CD4-positive, alpha-beta memory T cell (primary cell): ENCODE measurements around the gene NUDT8. TPM values are rescaled to one million over a fixed set of nuclear protein-coding genes. Genes with fewer than 3 reads are reported as not detected.

Experiments used
- CTCF ChIA-PET: fragments of 350-600 bp; sonication (Branson Sonifier 250); formaldehyde crosslinking; loops from one replicate; lab custom pipeline; 2021; ENCODE audit warnings: inconsistent platforms; ENCODE audit not compliant: partially characterized antibody; lab: Charles Lee
- POLR2A ChIA-PET: fragments of 350-600 bp; sonication (Branson Sonifier 250); formaldehyde crosslinking; loops from one replicate; lab custom pipeline; 2021; ENCODE audit not compliant: partially characterized antibody; lab: Charles Lee
- DNase-seq, 5 donors: peaks; one replicate each; pipeline versions ENCODE4 v3.0.0 to v3.0.0-alpha.2; 2020 to 2022; ENCODE audit warnings: mixed read lengths in 1 of 5
- H3K27ac ChIP-seq: one replicate; pipeline ENCODE4 v1.7.0; 2013; ENCODE audit warnings: low read depth, low read length
- H3K27me3 ChIP-seq: 2 replicates; pipeline ENCODE4 v1.7.0; 2013; ENCODE audit warnings: mild to moderate bottlenecking, low read length, moderate library complexity; ENCODE audit not compliant: insufficient read depth
- H3K36me3 ChIP-seq: 2 replicates; pipeline ENCODE4 v1.7.0; 2013; ENCODE audit warnings: mild to moderate bottlenecking, low read length, moderate library complexity; ENCODE audit not compliant: insufficient read depth
- H3K4me1 ChIP-seq: 2 replicates; pipeline ENCODE4 v1.7.0; 2013; ENCODE audit warnings: mild to moderate bottlenecking, low read length, moderate library complexity; ENCODE audit not compliant: insufficient read depth
- H3K4me3 ChIP-seq, 2 donors: one replicate each; pipeline ENCODE4 v1.7.0; 2013; ENCODE audit warnings: low read length in 2 of 2, mild to moderate bottlenecking in 1 of 2
- H3K9me3 ChIP-seq, 2 donors: one replicate each; pipeline ENCODE4 v1.7.0; 2013; ENCODE audit warnings: low read length in 2 of 2, control low read depth in 1 of 2; ENCODE audit not compliant: control insufficient read depth in 1 of 2
- H3K27ac Mint-ChIP-seq, 7 donors: one replicate each; pipeline ENCODE4 v1.8.0; 2020 to 2021; ENCODE audit warnings: mixed read lengths in 7 of 7, mild to moderate bottlenecking in 6 of 7, inconsistent platforms in 3 of 7, moderate library complexity in 3 of 7
- H3K27me3 Mint-ChIP-seq, 2 donors: one replicate each; pipeline ENCODE4 v1.8.0; 2020 to 2021; ENCODE audit warnings: mixed read lengths in 2 of 2
- H3K36me3 Mint-ChIP-seq, 2 donors: one replicate each; pipeline ENCODE4 v1.8.0; 2020 to 2021; ENCODE audit warnings: mixed read lengths in 2 of 2, inconsistent platforms in 1 of 2, mild to moderate bottlenecking in 1 of 2
- H3K4me1 Mint-ChIP-seq, 4 donors: one replicate each; pipeline ENCODE4 v1.8.0; 2020 to 2021; ENCODE audit warnings: mixed read lengths in 4 of 4, mild to moderate bottlenecking in 1 of 4
- H3K4me3 Mint-ChIP-seq, 8 donors: one replicate each; pipeline ENCODE4 v1.8.0; 2020 to 2021; ENCODE audit warnings: mixed read lengths in 8 of 8, mild to moderate bottlenecking in 7 of 8, moderate library complexity in 6 of 8, inconsistent platforms in 3 of 8
- H3K9me3 Mint-ChIP-seq, 8 donors: one replicate each; pipeline ENCODE4 v1.8.0; 2020 to 2021; ENCODE audit warnings: mixed read lengths in 8 of 8, mild to moderate bottlenecking in 5 of 8, inconsistent platforms in 3 of 8, moderate library complexity in 1 of 8
- intact Hi-C: fragments of 100-400 bp; cut with micrococcal nuclease; formaldehyde crosslinking; loops from one replicate; pipeline ENCODE4 v1.15.1; 2023
- polyA plus RNA-seq, 2 donors: library from polyadenylated mRNA; unstranded; fragments of 300-500 nt; fragmentation: Illumina TruSeq; gene quantifications; one replicate each; pipeline ENCODE4 v1.2.3, GENCODE V29; 2021
- total RNA-seq, 2 experiments: library from RNA; stranded (reverse); gene quantifications; one replicate each; pipeline ENCODE4 v1.2.3, GENCODE V29; 2021

The NUDT8 gene
- total and polyA plus RNA-seq, 4 experiments from 2014 or later = 2.0 to 4.5 (median 3.7) TPM

DNA sequence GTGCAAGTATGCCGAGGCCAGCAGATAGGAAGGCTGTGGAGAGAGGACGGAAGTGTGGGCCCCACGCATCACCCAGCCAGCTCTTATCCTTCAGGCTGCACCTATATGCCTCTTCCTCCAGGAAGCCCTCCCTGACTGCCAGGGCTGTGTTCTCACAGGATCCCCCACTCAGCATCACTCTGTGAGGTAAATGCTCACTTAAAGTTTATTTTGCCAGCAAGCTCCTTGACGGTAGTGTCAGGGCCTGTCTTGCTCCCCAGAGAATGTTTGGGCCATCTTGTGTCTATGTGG, 5.4 kb upstream of the NUDT8 start:
- no peak for DNase-seq
- intact Hi-C loops = no loop called here
- H3K36me3 Mint-ChIP-seq = no peaks in the 10 kb centered on the region
- no peak overlapping the region for H3K4me3 ChIP-seq
- H3K9me3 Mint-ChIP-seq = no peaks in the 10 kb centered on the region
- peaks cover 9% of the 10 kb centered on the region for H3K4me1 ChIP-seq
- no peaks in the 10 kb centered on the region for H3K9me3 ChIP-seq
- peak overlapping the region in 1 of 7 donors; percentile 68 for H3K27ac Mint-ChIP-seq
- CTCF ChIA-PET = interaction anchor here (0.6 to 2.0 kb wide), 8 partner anchors 8 to 52 kb away, joined by 3 to 6 read pairs (median 4); no protein-coding TSS in a partner anchor
- no peak overlapping the region for H3K4me3 Mint-ChIP-seq
- no peak overlapping the region for H3K27ac ChIP-seq
- no peaks in the 10 kb centered on the region for H3K36me3 ChIP-seq
- H3K27me3 Mint-ChIP-seq = no peaks in the 10 kb centered on the region
- POLR2A ChIA-PET = interaction anchor here (1.1 kb wide), 1 partner anchor 15 kb away, joined by 3 read pairs; the partner anchor contains the start of gene ACY3
- no peaks in the 10 kb centered on the region for H3K27me3 ChIP-seq
- H3K4me1 Mint-ChIP-seq = peaks cover 3 to 10% (median 6%) of the 10 kb centered on the region in 4 donors

DNA sequence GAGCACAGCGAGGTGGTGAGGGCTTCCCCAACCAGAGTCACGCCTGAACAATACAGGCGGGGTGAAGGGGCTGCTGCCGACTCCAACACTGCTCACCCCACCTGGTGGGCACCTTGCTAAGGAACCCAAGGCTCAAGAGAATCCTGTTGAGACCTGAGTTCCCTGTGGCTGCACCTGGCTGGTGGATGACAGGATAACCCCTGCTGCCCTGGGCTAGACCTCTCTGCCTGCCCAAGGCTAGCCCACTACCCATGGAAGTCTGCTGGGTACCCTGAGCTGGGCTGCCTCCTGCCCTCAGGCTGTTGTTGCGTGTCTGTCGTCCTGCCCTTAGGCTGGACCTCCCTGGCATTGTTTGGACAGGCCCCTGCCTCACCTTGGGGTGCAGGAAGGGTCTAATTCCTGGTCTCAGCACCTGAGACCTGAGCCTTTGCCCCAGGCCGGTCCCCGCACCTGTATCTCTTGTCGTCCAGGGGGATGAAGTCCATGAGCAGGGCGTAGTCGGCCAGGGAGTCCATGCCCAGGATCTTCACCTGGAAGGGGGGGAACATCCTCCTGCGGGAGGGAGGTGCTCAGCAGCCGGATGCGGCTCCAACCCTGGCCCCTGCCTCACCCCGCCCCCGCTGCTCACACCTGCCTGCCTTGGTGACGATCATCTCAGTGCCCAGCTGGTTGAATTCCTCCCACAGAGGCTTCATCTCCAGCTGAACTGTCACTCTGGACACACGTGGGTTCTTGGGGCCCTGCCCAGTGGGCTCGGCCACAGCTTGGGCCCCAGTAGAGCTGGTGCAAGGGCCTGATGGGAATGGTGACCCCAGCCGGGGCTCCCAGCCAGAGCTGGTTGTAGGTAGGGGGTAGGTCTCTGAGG, 4.9 kb upstream of the NUDT8 start:
- Mint-ChIP-seq H3K27ac (peak overlapping the region in 1 of 7 donors; percentile 29), H3K4me3 (no peak overlapping the region), H3K36me3 (no peaks in the 10 kb centered on the region), H3K27me3 (no peaks in the 10 kb centered on the region), H3K4me1 (peaks cover 3 to 7% (median 5%) of the 10 kb centered on the region in 4 donors), H3K9me3 (no peaks in the 10 kb centered on the region)
- no peak overlapping the region for H3K4me3 ChIP-seq
- DNase-seq = no peak
- no peaks in the 10 kb centered on the region for H3K27me3 ChIP-seq
- H3K36me3 ChIP-seq = no peaks in the 10 kb centered on the region
- H3K4me1 ChIP-seq = peaks cover 9% of the 10 kb centered on the region
- intact Hi-C loops = no loop called here
- ChIA-PET CTCF (interaction anchor here (0.6 to 2.0 kb wide), 6 partner anchors 8 to 53 kb away, joined by 3 to 6 read pairs (median 4); no protein-coding TSS in a partner anchor), POLR2A (interaction anchor here (1.1 kb wide), 1 partner anchor 16 kb away, joined by 3 read pairs; the partner anchor contains the start of gene ACY3)
- H3K27ac ChIP-seq = no peak overlapping the region
- no peaks in the 10 kb centered on the region for H3K9me3 ChIP-seq

DNA sequence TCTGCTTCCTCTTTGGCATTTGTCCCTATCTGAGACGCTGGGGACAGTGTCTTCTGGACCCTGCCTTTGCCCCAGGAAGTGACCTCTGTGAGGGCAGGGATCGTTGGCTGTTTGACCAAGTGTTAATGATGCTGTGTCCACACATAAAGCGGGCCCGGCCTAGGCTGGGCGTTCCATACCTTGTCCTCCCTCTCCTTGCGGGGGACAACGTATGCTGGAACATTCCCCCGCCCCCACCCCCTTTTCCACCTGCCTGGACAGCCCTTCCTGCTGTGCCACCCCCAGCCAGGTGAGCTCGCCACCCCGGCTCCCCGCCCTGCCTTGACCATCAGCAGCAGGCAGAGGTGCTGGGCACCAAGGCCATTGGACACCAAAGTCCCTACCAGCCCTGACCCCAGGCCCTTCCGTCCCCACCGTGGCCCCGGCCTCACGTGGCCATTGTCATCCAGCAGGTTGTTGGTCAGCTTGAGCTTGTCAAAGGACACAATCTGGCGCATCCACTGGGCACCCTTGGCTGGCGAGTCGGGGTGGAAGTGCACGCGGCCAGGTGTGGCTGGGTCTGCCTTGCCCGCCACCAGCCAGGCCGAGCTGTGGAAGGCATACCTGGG, 4.1 kb upstream of the NUDT8 start:
- no peak overlapping the region for H3K27ac ChIP-seq
- peak overlapping the region in 1 of 8 donors; percentile 31 for H3K4me3 Mint-ChIP-seq
- ChIA-PET CTCF (interaction anchor here (2.0 kb wide), 1 partner anchor 13 kb away, joined by 6 read pairs; no protein-coding TSS in a partner anchor), POLR2A (interaction anchor here (1.1 kb wide), 1 partner anchor 16 kb away, joined by 3 read pairs; the partner anchor contains the start of gene ACY3)
- no peaks in the 10 kb centered on the region for H3K9me3 Mint-ChIP-seq
- H3K9me3 ChIP-seq = no peaks in the 10 kb centered on the region
- no peaks in the 10 kb centered on the region for H3K27me3 Mint-ChIP-seq
- H3K27ac Mint-ChIP-seq = peak overlapping the region in 1 of 7 donors; percentile 73
- no peaks in the 10 kb centered on the region for H3K36me3 Mint-ChIP-seq
- no peak for DNase-seq
- H3K4me1 Mint-ChIP-seq = peaks cover 3 to 11% (median 6%) of the 10 kb centered on the region in 4 donors
- H3K27me3 ChIP-seq = no peaks in the 10 kb centered on the region
- no peak overlapping the region for H3K4me3 ChIP-seq
- peaks cover 13% of the 10 kb centered on the region for H3K4me1 ChIP-seq
- no peaks in the 10 kb centered on the region for H3K36me3 ChIP-seq
- intact Hi-C loops = no loop called here

DNA sequence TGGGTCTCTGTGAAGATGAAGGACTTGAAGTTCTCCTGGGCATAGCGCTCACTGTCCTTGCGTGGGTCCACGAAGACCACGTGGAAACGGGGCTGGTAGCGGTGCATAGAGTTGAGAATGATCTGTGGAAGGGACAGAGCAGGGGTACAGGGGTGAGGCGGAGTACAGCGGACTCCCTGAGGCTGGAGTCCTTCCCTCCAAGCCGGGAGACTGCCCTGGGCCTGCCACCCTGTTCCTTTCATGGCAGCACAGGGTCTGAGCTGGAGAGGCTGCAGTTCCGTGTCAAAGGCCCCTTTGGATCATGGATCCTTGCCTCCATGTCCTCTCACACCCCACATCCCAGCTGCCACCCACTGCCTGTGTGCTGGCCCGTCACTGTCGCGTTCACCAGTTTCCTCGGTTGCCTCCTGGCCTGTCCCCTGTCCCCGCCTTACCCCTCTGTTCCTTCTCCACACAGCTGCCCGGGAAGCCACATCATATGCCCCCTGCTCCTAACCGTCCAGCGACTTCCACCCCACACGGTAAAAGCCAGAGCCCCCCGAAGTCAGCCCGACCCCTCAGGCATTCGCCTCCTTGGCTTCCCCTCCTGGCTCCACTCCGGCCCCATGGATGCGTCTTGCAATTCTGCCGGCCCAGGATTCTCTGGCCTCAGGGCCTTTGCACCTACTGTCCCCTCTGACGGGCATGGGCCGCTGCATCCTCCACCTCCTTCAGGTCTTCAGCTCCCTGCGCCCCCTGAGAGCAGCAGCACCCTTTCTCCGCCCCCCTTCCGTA, 3.4 kb upstream of the NUDT8 start:
- intact Hi-C loops = no loop called here
- no peaks in the 10 kb centered on the region for H3K27me3 Mint-ChIP-seq

DNA sequence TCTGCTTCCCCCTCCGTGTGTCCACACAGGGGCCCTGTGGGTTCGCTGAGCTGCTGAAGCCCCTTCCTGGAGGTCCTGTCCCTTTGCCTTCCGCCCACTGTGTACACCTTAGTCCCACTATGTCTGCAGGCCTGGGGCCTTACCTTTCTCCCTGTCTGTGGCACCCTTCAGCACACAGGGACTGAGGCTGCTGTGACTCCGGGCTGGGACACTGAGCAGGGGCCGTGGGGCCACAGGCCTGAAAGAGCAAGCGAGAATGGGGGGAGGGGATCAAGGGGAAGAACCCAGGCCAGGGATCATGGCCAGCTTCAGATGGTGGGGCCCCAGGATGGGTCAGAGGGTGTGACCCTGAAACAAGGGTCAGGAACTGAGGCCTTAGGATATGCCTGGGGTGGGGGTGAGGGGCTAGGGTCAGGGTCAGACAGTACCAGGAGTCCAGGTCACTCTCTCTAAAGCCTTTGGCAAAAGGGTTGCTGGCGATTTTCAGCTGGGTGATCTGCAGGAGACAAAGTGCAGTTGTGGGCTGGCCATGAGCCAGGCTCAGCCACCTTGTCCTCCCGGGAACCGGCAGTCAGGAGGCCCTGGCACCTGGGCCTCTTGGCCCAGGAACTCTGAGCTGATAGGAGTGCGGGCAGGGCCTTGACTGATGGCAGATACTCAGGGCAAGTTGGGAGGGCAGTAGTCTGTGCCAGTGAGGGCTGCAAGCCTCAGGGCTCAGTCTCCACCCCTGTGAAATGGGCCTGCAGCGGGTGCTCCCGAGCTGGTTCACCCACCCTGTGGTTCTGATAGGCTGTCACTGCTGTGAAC, 2.6 kb upstream of the NUDT8 start:
- H3K4me1 Mint-ChIP-seq = peaks cover 3 to 11% (median 6%) of the 10 kb centered on the region in 4 donors
- Histone ChIP-seq H3K36me3 (no peaks in the 10 kb centered on the region), H3K27me3 (no peaks in the 10 kb centered on the region), H3K4me3 (no peak overlapping the region), H3K4me1 (peaks cover 14% of the 10 kb centered on the region), H3K9me3 (no peaks in the 10 kb centered on the region), H3K27ac (no peak overlapping the region)
- H3K27ac Mint-ChIP-seq = peak overlapping the region in 5 of 7 donors; percentile 57 to 82 (median 73)
- H3K9me3 Mint-ChIP-seq = no peaks in the 10 kb centered on the region
- ChIA-PET CTCF (interaction anchor here (0.7 to 6.3 kb wide), 2 partner anchors 26 to 27 kb away, joined by 3 to 67 read pairs; no protein-coding TSS in a partner anchor), POLR2A (interaction anchor here (1.0 kb wide), 1 partner anchor 18 kb away, joined by 4 read pairs; the partner anchor contains the start of gene ACY3)
- H3K27me3 Mint-ChIP-seq = no peaks in the 10 kb centered on the region
- peak overlapping the region in 6 of 8 donors; percentile 5 to 79 (median 62) for H3K4me3 Mint-ChIP-seq
- intact Hi-C loops = no loop called here
- DNase-seq = no peak
- H3K36me3 Mint-ChIP-seq = no peaks in the 10 kb centered on the region

More for the DNA sequence above, 3.4 kb upstream of the NUDT8 start:
- Mint-ChIP-seq H3K4me1 (peaks cover 3 to 11% (median 6%) of the 10 kb centered on the region in 4 donors), H3K9me3 (no peaks in the 10 kb centered on the region), H3K36me3 (no peaks in the 10 kb centered on the region), H3K4me3 (peak overlapping the region in 2 of 8 donors; percentile 12 to 65), H3K27ac (peak overlapping the region in 2 of 7 donors; percentile 73)
- Histone ChIP-seq H3K9me3 (no peaks in the 10 kb centered on the region), H3K36me3 (no peaks in the 10 kb centered on the region), H3K27me3 (no peaks in the 10 kb centered on the region), H3K27ac (no peak overlapping the region), H3K4me1 (peaks cover 14% of the 10 kb centered on the region), H3K4me3 (no peak overlapping the region)
- ChIA-PET CTCF (interaction anchor here (0.7 kb wide), 1 partner anchor 26 kb away, joined by 3 read pairs; no protein-coding TSS in a partner anchor), POLR2A (no interaction called here)
- DNase-seq = no peak

DNA sequence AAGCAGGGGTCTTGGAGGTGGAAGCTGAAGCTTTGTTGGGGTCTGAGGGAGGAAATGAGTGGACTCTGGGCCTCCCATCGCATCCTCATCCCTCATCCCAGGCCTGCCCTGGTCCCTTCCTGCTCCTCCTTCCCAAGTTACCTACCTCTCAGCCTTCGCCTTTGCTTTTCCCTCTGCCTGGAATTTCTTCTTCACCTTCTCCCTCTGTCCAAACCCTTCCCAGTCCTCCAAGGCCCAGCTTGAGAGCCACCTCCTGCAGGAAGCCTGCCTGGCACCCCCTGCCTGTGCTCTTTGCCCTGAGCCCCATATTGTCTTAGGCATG, 2.1 kb upstream of the NUDT8 start:
- Histone ChIP-seq H3K9me3 (no peaks in the 10 kb centered on the region), H3K27ac (no peak overlapping the region), H3K36me3 (no peaks in the 10 kb centered on the region), H3K27me3 (no peaks in the 10 kb centered on the region), H3K4me1 (peaks cover 14% of the 10 kb centered on the region), H3K4me3 (no peak overlapping the region)
- ChIA-PET POLR2A (interaction anchor here (1.0 to 3.3 kb wide), 2 partner anchors 17 to 19 kb away, joined by 4 to 44 read pairs; partner anchors contain the start of gene ACY3), CTCF (interaction anchor here (6.3 kb wide), 1 partner anchor 27 kb away, joined by 67 read pairs; no protein-coding TSS in a partner anchor)
- Mint-ChIP-seq H3K27ac (peak overlapping the region in 4 of 7 donors; percentile 66 to 82 (median 77)), H3K9me3 (no peaks in the 10 kb centered on the region), H3K36me3 (no peaks in the 10 kb centered on the region), H3K27me3 (no peaks in the 10 kb centered on the region), H3K4me1 (peaks cover 3 to 11% (median 6%) of the 10 kb centered on the region in 4 donors), H3K4me3 (peak overlapping the region; percentile 5 to 79 (median 56))
- intact Hi-C loops = loop anchor here (2.0 kb wide), 1 partner anchor 173 kb away; no protein-coding TSS in a partner anchor
- DNase-seq = no peak
